ENCODE measurements around the gene CDK6.

DNA sequence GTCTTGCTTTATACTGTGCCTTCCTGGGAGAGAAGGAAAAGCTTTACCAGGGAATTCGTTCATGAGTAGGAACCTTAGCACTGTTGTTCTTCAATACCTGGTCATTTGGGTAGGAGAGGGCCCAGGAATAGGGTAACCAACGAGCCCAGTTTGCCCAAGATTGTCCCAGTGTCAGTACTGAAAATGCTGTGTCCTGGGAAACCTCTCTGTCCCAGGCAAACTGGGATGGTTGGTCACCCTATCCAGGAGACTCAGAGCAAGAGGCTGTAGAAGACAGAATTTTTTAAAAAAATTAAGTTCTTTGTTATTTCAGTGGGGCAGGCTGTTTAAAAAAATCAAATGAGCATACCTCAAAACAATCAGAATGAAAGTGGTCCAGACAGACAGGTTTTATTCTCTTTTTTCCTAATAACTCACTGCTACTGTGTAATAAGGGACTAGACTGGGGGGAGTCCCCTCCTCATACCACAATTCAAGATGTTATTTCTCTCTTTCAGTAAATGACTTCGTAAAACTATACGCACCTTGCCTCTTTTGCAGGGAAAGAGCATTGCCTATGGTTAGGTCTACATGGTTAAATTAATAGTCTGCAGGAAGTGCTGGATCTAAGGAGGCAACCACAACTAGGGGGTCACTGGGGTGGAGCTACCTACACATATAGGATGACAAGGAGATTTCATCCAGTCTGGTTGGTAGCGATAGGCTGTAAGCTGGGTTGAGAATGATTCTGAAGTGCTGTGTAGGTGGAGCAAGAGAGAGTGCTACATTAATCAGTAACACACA lies 205.1 kb downstream of the CDK6 start:
- no peak for TF ChIP-seq CTCF (conservative IDR thresholded peaks at IDR 0.05 in 1 of 2, IDR thresholded peaks at IDR 0.05 in 1 of 2; ENCODE audit: extremely low read depth in 1 of 2, insufficient read depth in 1 of 2, low read depth in 1 of 2, low read length in 2 of 2)
- TF ChIP-seq EZH2 (IDR thresholded peaks at IDR 0.05; ENCODE audit: borderline replicate concordance, low read length) = no peak

Measured in mammary epithelial cell (primary cell).